ENCODE measurements around the gene TCF4. TPM values are rescaled to one million over a fixed set of nuclear protein-coding genes. Genes with fewer than 3 reads are reported as not detected.

Gene TCF4
- total RNA-seq, 2 donors from 2014 or later, result 31.6 to 34.0 TPM

DNA sequence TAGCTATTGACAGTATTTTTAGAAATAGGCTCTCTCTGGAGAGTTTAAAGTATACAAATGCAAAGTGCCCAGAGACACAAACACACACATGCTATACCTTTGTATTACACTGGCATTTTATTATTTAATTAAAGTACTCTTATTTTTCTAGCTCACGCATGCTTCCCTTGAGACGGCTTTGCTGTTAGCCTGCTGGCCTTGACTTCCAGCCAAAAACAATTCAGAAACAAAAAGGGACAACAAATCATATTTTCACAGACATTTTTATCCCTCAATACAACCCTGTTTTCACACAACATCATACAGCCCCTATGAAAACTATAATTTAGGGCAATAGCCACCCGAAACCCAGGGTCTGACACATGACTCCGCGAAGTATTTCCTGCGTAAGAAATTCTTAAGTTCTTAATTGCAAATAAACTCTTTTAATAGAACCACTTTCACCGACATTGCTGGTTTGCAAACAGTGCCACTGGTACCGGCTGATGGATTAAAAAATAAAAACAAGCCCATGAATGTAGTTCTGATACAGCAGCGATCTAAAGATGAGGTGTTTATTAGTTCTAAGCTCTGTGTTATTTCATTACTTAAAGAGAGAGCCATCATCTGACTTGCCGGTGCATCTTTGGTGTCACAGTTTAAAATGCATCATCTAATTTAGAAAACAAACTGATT lies 185.1 kb downstream of the TCF4 start:
- no peaks in the 10 kb centered on the region for H3K27me3 ChIP-seq
- no peak for DNase-seq
- peaks cover 3% of the 10 kb centered on the region for H3K4me1 ChIP-seq
- intact Hi-C loops (cut with DNase I), result no loop called here
- no peaks in the 10 kb centered on the region for H3K9me3 ChIP-seq
- TF ChIP-seq CTCF (IDR thresholded peaks at IDR 0.05) (no peak), POLR2A (IDR thresholded peaks at IDR 0.05) (no peak)
- no peaks in the 10 kb centered on the region for H3K36me3 ChIP-seq (replicated peaks in 1 of 2; ENCODE audit: insufficient read depth in 1 of 2, low read depth in 2 of 2)
- 56 to 65% methylated on average over 10 of the region's 10 CpGs for WGBS, 2 donors
- H3K27ac ChIP-seq, result peak overlapping the region in 2 of 4 donors; percentile 15 to 43
- no peak for ATAC-seq
- no peak overlapping the region for H3K4me3 ChIP-seq

GRCh38 chr18:55401638-55402191 lies 186.3 kb downstream of the TCF4 start:
- peak; percentile 62 for ATAC-seq
- TF ChIP-seq CTCF (IDR thresholded peaks at IDR 0.05) (no peak), POLR2A (IDR thresholded peaks at IDR 0.05) (peak in 1 of 3 donors; percentile 7)
- Histone ChIP-seq H3K9me3 (no peaks in the 10 kb centered on the region), H3K4me3 (no peak overlapping the region), H3K27ac (peak overlapping the region in 2 of 4 donors; percentile 9 to 43), H3K36me3 (replicated peaks in 1 of 2; ENCODE audit: insufficient read depth in 1 of 2, low read depth in 2 of 2) (no peaks in the 10 kb centered on the region), H3K4me1 (peaks cover 3% of the 10 kb centered on the region), H3K27me3 (no peaks in the 10 kb centered on the region)
- intact Hi-C loops (cut with DNase I), result no loop called here
- DNase-seq, result peak in 1 of 4 donors; percentile 25
- WGBS, 2 donors, result 64 to 77% methylated on average over 12 of the region's 12 CpGs

DNA sequence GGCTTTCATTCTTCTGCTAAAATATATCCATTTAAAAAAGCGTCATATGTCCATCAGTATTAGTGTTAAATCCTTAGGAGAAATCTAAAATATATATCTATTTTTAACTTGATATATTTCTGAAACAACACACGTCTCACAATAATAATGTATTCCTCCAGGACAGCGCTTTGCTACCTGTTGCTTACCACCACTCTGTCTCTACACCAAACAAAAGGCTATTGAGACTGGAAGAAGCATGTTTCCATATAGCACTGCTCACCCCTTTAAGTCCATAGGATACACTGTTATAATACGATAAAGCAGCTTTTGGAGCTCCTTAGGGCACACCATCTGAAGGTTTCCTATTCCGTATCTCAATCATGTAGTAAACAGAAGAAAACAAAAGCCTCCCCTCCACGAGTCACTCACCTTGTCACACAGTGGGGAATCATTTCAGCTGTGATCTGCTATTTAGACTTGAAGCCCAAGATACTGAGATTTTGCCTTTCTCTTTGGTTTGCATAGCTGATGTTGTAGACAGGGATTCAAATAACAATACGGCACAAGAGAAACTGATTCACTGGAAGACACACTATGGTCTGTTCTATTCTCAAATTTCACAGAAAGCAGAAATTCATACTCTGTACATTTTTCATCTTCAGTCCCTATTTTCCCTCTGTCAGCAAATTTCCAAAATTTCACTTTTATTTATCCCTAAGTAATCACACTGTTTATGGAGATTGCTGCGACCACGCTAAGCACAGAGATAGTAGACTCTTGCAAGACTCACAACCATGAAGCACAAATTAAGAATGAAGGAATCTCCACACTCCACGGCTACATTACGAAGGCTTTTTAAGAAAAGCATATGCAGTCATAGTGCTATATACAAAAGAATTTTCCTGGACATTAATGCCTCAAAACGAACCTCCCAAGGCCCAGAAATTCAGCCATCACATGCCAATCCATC lies 187.1 kb downstream of the TCF4 start:
- TF ChIP-seq POLR2A (IDR thresholded peaks at IDR 0.05) (no peak), CTCF (IDR thresholded peaks at IDR 0.05) (no peak)
- Histone ChIP-seq H3K36me3 (replicated peaks in 1 of 2; ENCODE audit: insufficient read depth in 1 of 2, low read depth in 2 of 2) (no peaks in the 10 kb centered on the region), H3K27me3 (no peaks in the 10 kb centered on the region), H3K9me3 (no peaks in the 10 kb centered on the region), H3K27ac (peak overlapping the region in 2 of 4 donors; percentile 9 to 43), H3K4me3 (no peak overlapping the region), H3K4me1 (peaks cover 3% of the 10 kb centered on the region)
- intact Hi-C loops (cut with DNase I), result no loop called here
- ATAC-seq (no peak), DNase-seq (no peak)
- WGBS, 2 donors, result 82 to 83% methylated on average over 12 of the region's 12 CpGs

DNA sequence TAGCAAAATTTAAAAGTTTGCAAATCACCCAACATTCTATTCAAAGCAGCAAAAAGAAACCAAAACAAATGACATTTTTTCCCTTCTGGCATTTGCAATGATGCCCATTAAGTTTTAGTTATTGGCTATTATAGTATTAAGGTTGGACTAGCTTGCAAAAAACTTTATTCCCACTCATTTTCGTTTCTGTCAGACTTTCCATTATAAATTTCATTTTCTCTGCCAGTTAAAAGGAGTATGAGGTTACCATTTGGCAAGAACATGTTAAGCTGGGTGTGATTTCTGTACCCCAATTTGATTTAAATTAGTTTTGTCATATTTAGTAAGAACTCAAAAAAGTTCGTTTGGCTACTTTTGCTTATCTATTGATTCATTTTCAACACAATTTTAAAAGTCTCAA lies 187.9 kb downstream of the TCF4 start:
- Histone ChIP-seq H3K27ac (no peak overlapping the region), H3K36me3 (replicated peaks in 1 of 2; ENCODE audit: insufficient read depth in 1 of 2, low read depth in 2 of 2) (no peaks in the 10 kb centered on the region), H3K9me3 (no peaks in the 10 kb centered on the region), H3K4me3 (no peak overlapping the region), H3K4me1 (peaks cover 3% of the 10 kb centered on the region), H3K27me3 (no peaks in the 10 kb centered on the region)
- 77 to 81% methylated on average over 2 of the region's 2 CpGs for WGBS, 2 donors
- intact Hi-C loops (cut with DNase I), result no loop called here
- TF ChIP-seq CTCF (IDR thresholded peaks at IDR 0.05) (no peak), POLR2A (IDR thresholded peaks at IDR 0.05) (no peak)
- DNase-seq (no peak), ATAC-seq (no peak)
